ENCODE results near the gene S100P. TPM values are rescaled to one million over a fixed set of nuclear protein-coding genes. Genes with fewer than 3 reads are reported as not detected.
A peak's percentile ranks its signal among the peaks of the same experiment; 100 is the strongest.

The S100P gene
- total RNA-seq, 1 donor from 2014 or later: 8.8 TPM

- H3K27me3 ChIP-seq (ENCODE audit: control insufficient read depth, insufficient read depth, low read length): peaks cover 10% of the 10 kb centered on the region
- no peak overlapping the region for H3K4me3 ChIP-seq (ENCODE audit: low read depth, low read length)
- no peak for DNase-seq (ENCODE audit: low read depth)
- TF ChIP-seq, protein P1, sequence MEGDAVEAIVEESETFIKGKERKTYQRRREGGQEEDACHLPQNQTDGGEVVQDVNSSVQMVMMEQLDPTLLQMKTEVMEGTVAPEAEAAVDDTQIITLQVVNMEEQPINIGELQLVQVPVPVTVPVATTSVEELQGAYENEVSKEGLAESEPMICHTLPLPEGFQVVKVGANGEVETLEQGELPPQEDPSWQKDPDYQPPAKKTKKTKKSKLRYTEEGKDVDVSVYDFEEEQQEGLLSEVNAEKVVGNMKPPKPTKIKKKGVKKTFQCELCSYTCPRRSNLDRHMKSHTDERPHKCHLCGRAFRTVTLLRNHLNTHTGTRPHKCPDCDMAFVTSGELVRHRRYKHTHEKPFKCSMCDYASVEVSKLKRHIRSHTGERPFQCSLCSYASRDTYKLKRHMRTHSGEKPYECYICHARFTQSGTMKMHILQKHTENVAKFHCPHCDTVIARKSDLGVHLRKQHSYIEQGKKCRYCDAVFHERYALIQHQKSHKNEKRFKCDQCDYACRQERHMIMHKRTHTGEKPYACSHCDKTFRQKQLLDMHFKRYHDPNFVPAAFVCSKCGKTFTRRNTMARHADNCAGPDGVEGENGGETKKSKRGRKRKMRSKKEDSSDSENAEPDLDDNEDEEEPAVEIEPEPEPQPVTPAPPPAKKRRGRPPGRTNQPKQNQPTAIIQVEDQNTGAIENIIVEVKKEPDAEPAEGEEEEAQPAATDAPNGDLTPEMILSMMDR (IDR thresholded peaks at IDR 0.05; ENCODE audit: insufficient read depth, low read length, poor library complexity, severe bottlenecking): no peak
- H3K36me3 ChIP-seq (ENCODE audit: control insufficient read depth, insufficient read depth, low read length): no peaks in the 10 kb centered on the region
Observed at GRCh38 chr4:6660430-6660829, 33.2 kb upstream of the S100P start.

- DNase-seq (ENCODE audit: low read depth): no peak
- H3K27me3 ChIP-seq (ENCODE audit: control insufficient read depth, insufficient read depth, low read length): peaks cover 10% of the 10 kb centered on the region
- TF ChIP-seq, protein P1 (IDR thresholded peaks at IDR 0.05; ENCODE audit: insufficient read depth, low read length, poor library complexity, severe bottlenecking): no peak
- H3K4me3 ChIP-seq (ENCODE audit: low read depth, low read length): no peak overlapping the region
- H3K36me3 ChIP-seq (ENCODE audit: control insufficient read depth, insufficient read depth, low read length): no peaks in the 10 kb centered on the region
Observed at GRCh38 chr4:6662591-6662990, 31.1 kb upstream of the S100P start.

DNA sequence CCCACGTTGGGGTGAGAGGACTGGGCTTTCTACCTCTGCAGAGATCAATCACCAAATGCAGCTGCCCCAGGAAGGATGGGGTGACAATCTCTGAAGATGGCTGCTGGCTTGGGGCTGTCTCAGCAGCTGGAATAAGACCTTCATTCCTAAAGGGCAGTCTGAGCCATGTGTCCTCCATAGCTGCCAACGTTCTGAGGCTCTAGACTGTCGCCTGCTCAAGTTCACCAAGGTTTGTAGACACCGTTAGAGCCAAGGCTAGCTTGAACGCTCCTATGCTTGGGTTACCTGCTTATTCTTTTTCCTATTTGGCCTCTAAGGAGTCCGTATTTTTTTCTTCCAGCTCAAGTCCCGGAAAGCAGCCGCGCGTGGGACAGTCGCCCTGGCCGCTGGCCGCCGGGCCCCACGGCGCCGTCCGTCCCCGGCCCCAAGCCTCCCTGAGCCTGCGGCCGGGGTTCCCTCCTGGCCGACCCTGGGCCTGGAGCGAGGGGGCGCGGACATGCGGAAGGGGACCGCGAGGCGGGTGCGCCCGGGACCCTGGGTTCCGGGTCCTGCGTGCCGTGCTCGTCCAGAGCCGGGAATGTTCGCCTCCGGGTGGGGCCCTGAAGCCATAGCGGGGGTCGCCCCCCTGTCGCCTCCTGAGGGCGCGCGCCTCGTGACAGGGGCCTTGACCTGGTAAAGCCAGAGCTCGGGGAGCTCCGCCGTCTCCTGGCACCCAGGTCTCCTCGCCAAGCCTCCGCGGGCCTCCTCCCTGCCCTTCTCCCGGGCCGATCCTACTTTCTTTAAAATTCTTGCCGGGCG, 29.9 kb upstream of the S100P start:
- no peak for DNase-seq (ENCODE audit: low read depth)
- H3K4me3 ChIP-seq (ENCODE audit: low read depth, low read length): peak overlapping the region; percentile 8
- TF ChIP-seq, protein P1 (IDR thresholded peaks at IDR 0.05; ENCODE audit: insufficient read depth, low read length, poor library complexity, severe bottlenecking): no peak
- peaks cover 10% of the 10 kb centered on the region for H3K27me3 ChIP-seq (ENCODE audit: control insufficient read depth, insufficient read depth, low read length)
- no peaks in the 10 kb centered on the region for H3K36me3 ChIP-seq (ENCODE audit: control insufficient read depth, insufficient read depth, low read length)

DNA sequence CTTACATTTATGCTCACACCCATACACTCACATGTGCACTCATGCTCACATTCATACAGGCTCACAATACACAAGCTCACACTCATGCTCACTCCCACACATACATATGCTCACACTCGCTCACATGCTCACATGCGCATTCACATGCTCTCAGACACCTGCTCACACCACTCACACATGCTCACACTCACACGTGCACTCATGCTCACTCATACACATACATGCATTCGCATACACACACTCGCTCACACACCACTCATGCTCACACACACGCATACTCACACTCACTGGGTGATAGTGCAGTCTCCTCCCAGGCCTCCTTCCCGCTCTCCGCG, 28.4 kb upstream of the S100P start:
- Histone ChIP-seq H3K27me3 (ENCODE audit: control insufficient read depth, insufficient read depth, low read length) (peaks cover 10% of the 10 kb centered on the region), H3K36me3 (ENCODE audit: control insufficient read depth, insufficient read depth, low read length) (no peaks in the 10 kb centered on the region), H3K4me3 (ENCODE audit: low read depth, low read length) (no peak overlapping the region)
- no peak for DNase-seq (ENCODE audit: low read depth)
- TF ChIP-seq, protein P1 (IDR thresholded peaks at IDR 0.05; ENCODE audit: insufficient read depth, low read length, poor library complexity, severe bottlenecking): no peak

GRCh38 chr4:6668391-6668790, 25.3 kb upstream of the S100P start:
- TF ChIP-seq, protein P1 (IDR thresholded peaks at IDR 0.05; ENCODE audit: insufficient read depth, low read length, poor library complexity, severe bottlenecking): no peak
- Histone ChIP-seq H3K36me3 (ENCODE audit: control insufficient read depth, insufficient read depth, low read length) (no peaks in the 10 kb centered on the region), H3K27me3 (ENCODE audit: control insufficient read depth, insufficient read depth, low read length) (peaks cover 9% of the 10 kb centered on the region), H3K4me3 (ENCODE audit: low read depth, low read length) (no peak overlapping the region)
- peak; percentile 51 for DNase-seq (ENCODE audit: low read depth)

DNA sequence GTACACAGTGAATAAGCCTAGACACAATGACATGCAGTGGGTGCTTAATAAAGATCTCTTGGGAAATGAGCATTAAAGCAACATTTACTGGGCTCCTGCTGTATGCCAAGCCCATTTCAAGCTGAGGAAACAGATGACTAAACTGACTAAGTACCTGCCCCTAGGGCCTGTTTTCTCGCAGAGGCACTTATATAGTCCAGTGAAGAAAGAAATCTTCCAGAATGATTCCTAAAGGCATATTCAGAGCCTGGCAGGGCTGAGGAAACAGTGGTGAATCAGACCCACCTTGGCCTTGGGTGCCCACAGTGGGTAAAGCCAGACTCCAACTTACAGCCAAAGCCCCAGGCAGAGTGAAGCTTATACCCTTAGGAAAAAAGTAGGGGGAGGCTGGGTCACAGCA, 22.0 kb upstream of the S100P start:
- TF ChIP-seq, protein P1 (IDR thresholded peaks at IDR 0.05; ENCODE audit: insufficient read depth, low read length, poor library complexity, severe bottlenecking): no peak
- peaks cover 1% of the 10 kb centered on the region for H3K36me3 ChIP-seq (ENCODE audit: control insufficient read depth, insufficient read depth, low read length)
- DNase-seq (ENCODE audit: low read depth): no peak
- no peak overlapping the region for H3K4me3 ChIP-seq (ENCODE audit: low read depth, low read length)
- no peaks in the 10 kb centered on the region for H3K27me3 ChIP-seq (ENCODE audit: control insufficient read depth, insufficient read depth, low read length)
